Mucosa of descending colon (tissue), 3 donors: ENCODE data around the gene SRSF2. TPM values are rescaled to one million over a fixed set of nuclear protein-coding genes. Genes with fewer than 3 reads are reported as not detected.

Source experiments
- ATAC-seq: fragments of 200-7000 bp; cut with Tn5 transposase; one replicate; pipeline ENCODE4 v1.9.1; 2020; ENCODE audit warnings: mild to moderate bottlenecking, moderate library complexity
- DNase-seq, 3 donors: peaks; one replicate each; pipeline ENCODE4 v3.0.0-alpha.2; 2020
- H3K36me3 ChIP-seq: fragments of 200-600 bp; one replicate; pipeline ENCODE4 v1.8.0; 2021; ENCODE audit warnings: low read depth, mild to moderate bottlenecking
- H3K4me1 ChIP-seq: fragments of 200-600 bp; one replicate; pipeline ENCODE4 v1.8.0; 2021; ENCODE audit warnings: low read depth, mild to moderate bottlenecking
- H3K4me3 ChIP-seq: fragments of 200-600 bp; one replicate; pipeline ENCODE4 v1.8.0; 2021; ENCODE audit warnings: mild to moderate bottlenecking
- H3K9me3 ChIP-seq: fragments of 200-600 bp; one replicate; pipeline ENCODE4 v1.8.0; 2021; ENCODE audit warnings: mild to moderate bottlenecking
- CTCF ChIP-seq: fragments of 200-600 bp; IDR thresholded peaks from one replicate; pipeline ENCODE4 v1.8.0; 2022; ENCODE audit warnings: antibody characterized with exemption, mild to moderate bottlenecking
- intact Hi-C, 2 donors: fragments of 100-400 bp; cut with DNase I in 1 of 2; cut with micrococcal nuclease in 1 of 2; formaldehyde crosslinking; loops; one replicate each; pipeline versions ENCODE4 v1.11.0 to v1.11.1; 2022; cut with DNase I, micrococcal nuclease
- long read RNA-seq, 2 donors: library from polyadenylated mRNA; unstranded; transcript quantifications; one replicate each; pipeline ENCODE4 v2.0.0, GENCODE V29; 2019 to 2021
- total RNA-seq, 3 donors: library from RNA; stranded (reverse); fragmentation: NEBNext Ultra II Directional in 2 of 3; extraction: Animal tissue kit (Norgen Biotek cat#: 25700) in 2 of 3; gene quantifications; one replicate each; pipeline versions ENCODE4 v1.2.1 to v1.2.4, GENCODE V29; 2021 to 2023
- donor health status: DM: no; HTN: no; CAD: no; lungs with moderate emphysema.
- donor health status: DM: no; HTN: no; CAD: no.
- donor health status: DM: no; HTN: yes; CAD: no.

SRSF2 gene
- 100 to 1,000 TPM; 130 to 166 (median 134) TPM for total RNA-seq
- long read RNA-seq, donor 1, transcript SRSF2-202 (3 exons, 1,927 nt), result major isoform, 50 of 110 reads
- long read RNA-seq, donor 1, transcript SRSF2-204 (5 exons, 1,357 nt), result minor isoform, 8 of 110 reads
- long read RNA-seq, donor 1, transcript SRSF2-203 (2 exons, 2,885 nt), result minor isoform, 20 of 110 reads
- long read RNA-seq, donor 1, partial matches to known transcripts, result 19 of 110 reads
- long read RNA-seq, donor 1, other reads (novel, unspliced or antisense), result 9 of 110 reads
- long read RNA-seq, donor 2, transcript SRSF2-202 (3 exons, 1,927 nt), result major isoform, 62 of 84 reads
- long read RNA-seq, donor 2, transcript SRSF2-203 (2 exons, 2,885 nt), result minor isoform, 5 of 84 reads
- long read RNA-seq, donor 2, partial matches to known transcripts, result 4 of 84 reads
- long read RNA-seq, donor 2, other reads (novel, unspliced or antisense), result 10 of 84 reads

GRCh38 chr17:76737082-76737675 is at the start of gene SRSF2:
Gene SRSF2, minus strand, starts transcription at chr17:76737331. Its CDS starts 171 bp downstream, at chr17:76737160.
- ATAC-seq (peak; percentile 88), DNase-seq (peak; percentile 98 to 99 (median 99))
- Histone ChIP-seq H3K4me3 (peak within 1 kb of the TSS; percentile 97), H3K4me1 (peaks cover 26% of the 10 kb centered on the region), H3K9me3 (no peaks in the 10 kb centered on the region), H3K36me3 (no peaks in the 10 kb centered on the region)
- intact Hi-C loops, result no loop called here
- TF ChIP-seq CTCF, result no peak

GRCh38 chr17:76784926-76785325 is 47.8 kb upstream of the SRSF2 start:
- ATAC-seq, result no peak
- no peak for TF ChIP-seq CTCF
- intact Hi-C loops, result no loop called here
- H3K4me1 ChIP-seq, result no peaks in the 10 kb centered on the region
- peaks cover 4% of the 10 kb centered on the region for H3K36me3 ChIP-seq
- no peak for DNase-seq
- no peak overlapping the region for H3K4me3 ChIP-seq
- H3K9me3 ChIP-seq, result no peaks in the 10 kb centered on the region

GRCh38 chr17:76783146-76783545 is 46.0 kb upstream of the SRSF2 start:
- intact Hi-C loops, result no loop called here
- no peaks in the 10 kb centered on the region for H3K9me3 ChIP-seq
- H3K4me1 ChIP-seq, result no peaks in the 10 kb centered on the region
- H3K4me3 ChIP-seq, result no peak overlapping the region
- H3K36me3 ChIP-seq, result peaks cover 4% of the 10 kb centered on the region
- TF ChIP-seq CTCF, result no peak
- DNase-seq (no peak), ATAC-seq (no peak)

- DNase-seq (no peak), ATAC-seq (no peak)
- H3K4me1 ChIP-seq, result no peaks in the 10 kb centered on the region
- H3K4me3 ChIP-seq, result no peak overlapping the region
- no peak for TF ChIP-seq CTCF
- H3K9me3 ChIP-seq, result no peaks in the 10 kb centered on the region
- peaks cover 4% of the 10 kb centered on the region for H3K36me3 ChIP-seq
- intact Hi-C loops, result no loop called here
Measured at GRCh38 chr17:76781056-76781982, 44.2 kb upstream of the SRSF2 start.

GRCh38 chr17:76775021-76775600 is 38.0 kb upstream of the SRSF2 start:
- TF ChIP-seq CTCF, result no peak
- intact Hi-C loops, result no loop called here
- Histone ChIP-seq H3K9me3 (no peaks in the 10 kb centered on the region), H3K4me3 (no peak overlapping the region), H3K4me1 (no peaks in the 10 kb centered on the region), H3K36me3 (peaks cover 2% of the 10 kb centered on the region)
- DNase-seq, result no peak
- no peak for ATAC-seq
